HG03108 (cell line): ENCODE data around the gene SLC6A15.

Experiments
- ATAC-seq: cut with Tn5 transposase; IDR thresholded peaks from one replicate; pipeline ENCODE4 v1.9.1; 2021; ENCODE audit warnings: moderate library complexity; ENCODE audit not compliant: unreplicated experiment

SLC6A15 gene

GRCh38 chr12:84875241-84875640, 37.4 kb downstream of the SLC6A15 start:
- ATAC-seq, result no peak

- no peak for ATAC-seq
These were observed 37.8 kb downstream of the SLC6A15 start for GRCh38 chr12:84874825-84875139.

GRCh38 chr12:84874125-84874824, 38.3 kb downstream of the SLC6A15 start:
- peak; percentile 91 for ATAC-seq

GRCh38 chr12:84862186-84862585, 50.4 kb downstream of the SLC6A15 start:
- no peak for ATAC-seq

GRCh38 chr12:84860718-84861117, 51.9 kb downstream of the SLC6A15 start:
- no peak for ATAC-seq

GRCh38 chr12:84858796-84859195, 53.8 kb downstream of the SLC6A15 start:
- ATAC-seq, result no peak

GRCh38 chr12:84857525-84858208, 54.9 kb downstream of the SLC6A15 start:
- no peak for ATAC-seq

GRCh38 chr12:84856156-84856900, 56.3 kb downstream of the SLC6A15 start:
- no peak for ATAC-seq

- no peak for ATAC-seq
These were observed 68.9 kb downstream of the SLC6A15 start for GRCh38 chr12:84843593-84844144.

- ATAC-seq, result no peak
These were observed 70.1 kb downstream of the SLC6A15 start for GRCh38 chr12:84842406-84843013.

- ATAC-seq, result no peak
These were observed 71.0 kb downstream of the SLC6A15 start for GRCh38 chr12:84841591-84841990.

GRCh38 chr12:84840356-84840755, 72.2 kb downstream of the SLC6A15 start:
- ATAC-seq, result no peak

- ATAC-seq, result no peak
These were observed 85.7 kb downstream of the SLC6A15 start for GRCh38 chr12:84826925-84827324.

- ATAC-seq, result no peak
These were observed 87.5 kb downstream of the SLC6A15 start for GRCh38 chr12:84825149-84825548.

GRCh38 chr12:84822525-84822924, 90.1 kb downstream of the SLC6A15 start:
- no peak for ATAC-seq

- no peak for ATAC-seq
These were observed 95.5 kb downstream of the SLC6A15 start for GRCh38 chr12:84816916-84817695.

- ATAC-seq, result no peak
These were observed 97.8 kb downstream of the SLC6A15 start for GRCh38 chr12:84814664-84815245.

GRCh38 chr12:84813780-84814663, 98.6 kb downstream of the SLC6A15 start:
- peak; percentile 51 for ATAC-seq

GRCh38 chr12:84811291-84811690, 101.3 kb downstream of the SLC6A15 start:
- no peak for ATAC-seq
